ENCODE measurements around the gene RMRP.
A peak's percentile ranks its signal among the peaks of the same experiment; 100 is the strongest.

Gene RMRP

GRCh38 chr9:35682051-35682450 is 24.2 kb upstream of the RMRP start:
- no peak for DNase-seq (ENCODE audit: low read depth)
- no peak overlapping the region for H3K4me3 ChIP-seq (ENCODE audit: low read length)
- no peak for TF ChIP-seq CTCF (conservative IDR thresholded peaks at IDR 0.05; ENCODE audit: low read depth, low read length)

- no peak for DNase-seq (ENCODE audit: low read depth)
- TF ChIP-seq CTCF (conservative IDR thresholded peaks at IDR 0.05; ENCODE audit: low read depth, low read length): no peak
- H3K4me3 ChIP-seq (ENCODE audit: low read length): no peak overlapping the region
Observed at GRCh38 chr9:35681341-35682002, 23.7 kb upstream of the RMRP start.

- H3K4me3 ChIP-seq (ENCODE audit: low read length): no peak overlapping the region
- no peak for TF ChIP-seq CTCF (conservative IDR thresholded peaks at IDR 0.05; ENCODE audit: low read depth, low read length)
- no peak for DNase-seq (ENCODE audit: low read depth)
Observed at GRCh38 chr9:35680331-35681105, 22.7 kb upstream of the RMRP start.

GRCh38 chr9:35679766-35680330 is 22.0 kb upstream of the RMRP start:
- no peak for TF ChIP-seq CTCF (conservative IDR thresholded peaks at IDR 0.05; ENCODE audit: low read depth, low read length)
- H3K4me3 ChIP-seq (ENCODE audit: low read length): no peak overlapping the region
- DNase-seq (ENCODE audit: low read depth): no peak

GRCh38 chr9:35679091-35679490 is 21.3 kb upstream of the RMRP start:
- no peak overlapping the region for H3K4me3 ChIP-seq (ENCODE audit: low read length)
- no peak for DNase-seq (ENCODE audit: low read depth)
- TF ChIP-seq CTCF (conservative IDR thresholded peaks at IDR 0.05; ENCODE audit: low read depth, low read length): no peak

- peak overlapping the region; percentile 56 for H3K4me3 ChIP-seq (ENCODE audit: low read length)
- DNase-seq (ENCODE audit: low read depth): no peak
- TF ChIP-seq CTCF (conservative IDR thresholded peaks at IDR 0.05; ENCODE audit: low read depth, low read length): no peak
Observed at GRCh38 chr9:35675732-35676392, 18.0 kb upstream of the RMRP start.
